ENCODE results near the gene BST2. TPM values are rescaled to one million over a fixed set of nuclear protein-coding genes. Genes with fewer than 3 reads are reported as not detected.

The BST2 gene
- total RNA-seq, 1 donor = 10.1 TPM

DNA sequence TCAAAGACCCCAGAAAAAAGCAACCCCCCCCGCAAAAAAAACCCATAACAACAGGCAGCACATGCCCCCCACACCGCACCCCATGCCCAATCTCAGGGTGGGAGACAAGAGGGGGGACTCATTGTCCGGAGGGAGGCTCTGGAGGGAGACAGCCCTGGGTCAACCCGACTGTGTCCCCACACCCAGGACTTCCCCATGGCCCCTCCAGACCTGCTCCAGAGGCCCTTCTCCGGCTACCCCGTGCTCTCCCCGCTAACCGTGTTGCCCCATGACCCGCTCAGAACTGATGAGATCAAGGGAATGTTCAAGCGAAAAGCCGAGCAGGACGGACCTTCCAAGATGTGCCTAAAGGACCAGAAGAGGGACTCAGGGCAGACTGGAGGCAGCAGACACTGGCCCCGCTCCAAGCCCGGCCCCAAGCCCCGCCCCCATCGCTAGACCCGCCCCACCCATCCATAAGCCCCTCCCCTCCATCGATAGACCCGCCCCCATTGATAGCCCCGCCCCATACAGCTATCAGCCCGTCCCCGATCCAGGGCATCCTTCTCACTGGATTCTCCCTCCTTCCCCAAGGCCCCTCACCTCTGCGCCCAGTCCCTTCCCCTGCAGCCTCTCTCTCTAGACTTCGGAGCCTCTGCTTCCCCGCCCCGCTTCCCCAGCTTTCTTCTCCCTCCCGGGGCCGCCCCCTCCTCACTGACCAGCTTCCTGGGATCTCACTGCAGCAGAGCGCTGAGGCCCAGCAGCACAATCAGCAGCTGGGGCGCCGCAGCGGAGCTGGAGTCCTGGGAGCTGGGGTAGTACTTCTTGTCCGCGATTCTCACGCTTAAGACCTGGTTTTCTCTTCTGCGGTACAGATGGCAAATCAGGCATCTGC lies 2.2 kb downstream of the BST2 start:
- peaks cover 15% of the 10 kb centered on the region for H3K4me1 ChIP-seq (ENCODE audit: insufficient read depth, low read length)
- H3K27me3 ChIP-seq (ENCODE audit: insufficient read depth, low read length) = no peaks in the 10 kb centered on the region
- no peaks in the 10 kb centered on the region for H4K20me1 ChIP-seq (ENCODE audit: insufficient read depth, low read length)
- H2AFZ ChIP-seq (ENCODE audit: low read length) = no peak overlapping the region
- H3K36me3 ChIP-seq (ENCODE audit: insufficient read depth, low read length) = no peaks in the 10 kb centered on the region
- H3K4me2 ChIP-seq (ENCODE audit: insufficient read depth, low read length) = no peak overlapping the region
- peak; percentile 88 for DNase-seq (ENCODE audit: insufficient read length, low spot score, missing footprints)
- H3K4me3 ChIP-seq (ENCODE audit: insufficient read depth, low read length) = no peak overlapping the region
- no peaks in the 10 kb centered on the region for H3K79me2 ChIP-seq (ENCODE audit: insufficient read depth, low read length)
- H3K9me3 ChIP-seq (ENCODE audit: low read depth, low read length) = no peaks in the 10 kb centered on the region
- TF ChIP-seq, protein P1, sequence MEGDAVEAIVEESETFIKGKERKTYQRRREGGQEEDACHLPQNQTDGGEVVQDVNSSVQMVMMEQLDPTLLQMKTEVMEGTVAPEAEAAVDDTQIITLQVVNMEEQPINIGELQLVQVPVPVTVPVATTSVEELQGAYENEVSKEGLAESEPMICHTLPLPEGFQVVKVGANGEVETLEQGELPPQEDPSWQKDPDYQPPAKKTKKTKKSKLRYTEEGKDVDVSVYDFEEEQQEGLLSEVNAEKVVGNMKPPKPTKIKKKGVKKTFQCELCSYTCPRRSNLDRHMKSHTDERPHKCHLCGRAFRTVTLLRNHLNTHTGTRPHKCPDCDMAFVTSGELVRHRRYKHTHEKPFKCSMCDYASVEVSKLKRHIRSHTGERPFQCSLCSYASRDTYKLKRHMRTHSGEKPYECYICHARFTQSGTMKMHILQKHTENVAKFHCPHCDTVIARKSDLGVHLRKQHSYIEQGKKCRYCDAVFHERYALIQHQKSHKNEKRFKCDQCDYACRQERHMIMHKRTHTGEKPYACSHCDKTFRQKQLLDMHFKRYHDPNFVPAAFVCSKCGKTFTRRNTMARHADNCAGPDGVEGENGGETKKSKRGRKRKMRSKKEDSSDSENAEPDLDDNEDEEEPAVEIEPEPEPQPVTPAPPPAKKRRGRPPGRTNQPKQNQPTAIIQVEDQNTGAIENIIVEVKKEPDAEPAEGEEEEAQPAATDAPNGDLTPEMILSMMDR (IDR thresholded peaks at IDR 0.05; ENCODE audit: extremely low read depth, low read depth, low read length) = no peak
- no peak overlapping the region for H3K27ac ChIP-seq (ENCODE audit: low read depth, low read length)

DNA sequence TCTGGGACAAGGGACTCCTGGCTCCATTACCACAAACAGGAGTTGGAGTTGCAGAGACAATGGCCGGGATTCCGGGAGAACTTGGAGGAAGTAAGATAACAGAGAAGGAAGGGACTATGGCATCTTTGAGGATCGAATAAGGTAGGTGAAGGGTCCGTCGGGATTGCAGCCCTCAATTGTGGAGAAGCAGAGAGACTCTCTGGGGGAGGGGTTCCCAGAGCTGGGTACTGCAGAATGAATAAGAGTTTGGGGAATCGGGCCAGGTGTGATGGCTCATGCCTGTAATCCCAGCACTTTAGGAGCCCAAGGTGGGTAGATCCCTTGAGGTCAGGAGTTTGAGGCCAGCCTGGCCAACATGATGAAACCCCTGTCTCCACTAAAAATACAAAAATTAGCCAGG lies 3.8 kb downstream of the BST2 start:
- H3K4me1 ChIP-seq (ENCODE audit: insufficient read depth, low read length) = peaks cover 11% of the 10 kb centered on the region
- H3K27me3 ChIP-seq (ENCODE audit: insufficient read depth, low read length) = no peaks in the 10 kb centered on the region
- no peak overlapping the region for H3K27ac ChIP-seq (ENCODE audit: low read depth, low read length)
- H3K4me3 ChIP-seq (ENCODE audit: insufficient read depth, low read length) = no peak overlapping the region
- H4K20me1 ChIP-seq (ENCODE audit: insufficient read depth, low read length) = no peaks in the 10 kb centered on the region
- no peaks in the 10 kb centered on the region for H3K9me3 ChIP-seq (ENCODE audit: low read depth, low read length)
- no peak overlapping the region for H3K4me2 ChIP-seq (ENCODE audit: insufficient read depth, low read length)
- no peaks in the 10 kb centered on the region for H3K79me2 ChIP-seq (ENCODE audit: insufficient read depth, low read length)
- no peaks in the 10 kb centered on the region for H3K36me3 ChIP-seq (ENCODE audit: insufficient read depth, low read length)
- DNase-seq (ENCODE audit: insufficient read length, low spot score, missing footprints) = peak; percentile 65
- no peak overlapping the region for H2AFZ ChIP-seq (ENCODE audit: low read length)
- TF ChIP-seq, protein P1 (IDR thresholded peaks at IDR 0.05; ENCODE audit: extremely low read depth, low read depth, low read length) = no peak

DNA sequence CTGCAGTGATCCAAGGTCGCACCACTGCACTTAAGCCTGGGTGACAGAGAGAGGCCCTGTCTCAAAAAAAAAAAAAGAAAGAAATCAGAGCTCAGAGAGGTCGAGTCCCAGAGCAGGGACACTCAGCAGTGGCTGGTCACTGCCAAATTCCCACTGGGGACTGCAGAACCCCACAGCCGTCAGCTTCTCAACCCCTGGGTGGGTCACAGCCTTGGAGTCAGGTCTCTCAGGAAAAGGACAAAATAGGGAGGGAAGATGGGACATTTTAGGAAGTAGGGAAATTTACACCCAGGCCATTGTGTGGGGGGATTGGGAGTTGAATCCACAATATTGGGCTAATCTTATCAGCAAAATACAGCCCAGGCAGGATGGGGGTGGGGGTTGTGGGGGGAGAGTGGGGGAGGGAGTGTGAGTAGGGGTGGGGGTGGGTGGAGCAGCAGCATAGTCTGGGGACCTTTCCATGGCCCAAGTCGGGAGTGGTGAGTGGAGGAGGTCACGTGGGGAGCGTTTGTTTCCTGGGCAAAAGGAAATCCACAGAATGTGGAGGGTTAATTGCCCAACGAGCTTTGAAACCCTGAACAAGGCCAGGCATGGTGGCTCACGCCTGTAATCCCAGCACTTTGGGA lies 6.4 kb downstream of the BST2 start:
- no peaks in the 10 kb centered on the region for H4K20me1 ChIP-seq (ENCODE audit: insufficient read depth, low read length)
- no peaks in the 10 kb centered on the region for H3K79me2 ChIP-seq (ENCODE audit: insufficient read depth, low read length)
- H3K9me3 ChIP-seq (ENCODE audit: low read depth, low read length) = no peaks in the 10 kb centered on the region
- TF ChIP-seq, protein P1 (IDR thresholded peaks at IDR 0.05; ENCODE audit: extremely low read depth, low read depth, low read length) = no peak
- no peak overlapping the region for H3K27ac ChIP-seq (ENCODE audit: low read depth, low read length)
- H3K4me1 ChIP-seq (ENCODE audit: insufficient read depth, low read length) = no peaks in the 10 kb centered on the region
- no peaks in the 10 kb centered on the region for H3K36me3 ChIP-seq (ENCODE audit: insufficient read depth, low read length)
- DNase-seq (ENCODE audit: insufficient read length, low spot score, missing footprints) = peak; percentile 58
- no peak overlapping the region for H3K4me2 ChIP-seq (ENCODE audit: insufficient read depth, low read length)
- no peak overlapping the region for H2AFZ ChIP-seq (ENCODE audit: low read length)
- H3K27me3 ChIP-seq (ENCODE audit: insufficient read depth, low read length) = peaks cover 4% of the 10 kb centered on the region
- no peak overlapping the region for H3K4me3 ChIP-seq (ENCODE audit: insufficient read depth, low read length)

DNA sequence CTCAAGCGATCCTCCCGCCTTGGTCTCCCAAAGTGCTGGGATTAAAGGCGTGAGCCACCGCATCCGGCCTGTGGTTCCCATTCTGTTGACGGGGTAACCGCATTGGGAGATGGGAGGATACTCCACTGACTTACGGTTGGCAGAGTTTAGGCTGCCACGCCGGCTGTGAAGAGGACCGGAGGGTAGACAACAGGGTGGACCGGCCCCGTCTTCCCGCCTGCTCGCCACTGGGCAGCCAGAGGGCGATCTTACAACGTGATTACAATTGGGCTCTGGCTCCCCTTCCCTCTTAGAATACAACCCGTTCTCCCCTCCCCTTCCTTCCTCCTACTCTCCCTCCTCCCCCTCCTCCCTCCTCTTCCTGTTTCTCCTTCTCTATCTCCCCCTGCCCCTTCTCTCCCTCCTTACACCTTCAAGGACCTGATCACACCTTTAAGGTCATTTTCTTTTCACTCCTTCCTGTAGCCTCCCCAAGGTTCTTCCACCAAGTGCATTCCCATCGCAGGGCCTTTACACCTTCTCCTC lies 10.5 kb downstream of the BST2 start:
- H3K27me3 ChIP-seq (ENCODE audit: insufficient read depth, low read length) = peaks cover 19% of the 10 kb centered on the region
- H4K20me1 ChIP-seq (ENCODE audit: insufficient read depth, low read length) = no peaks in the 10 kb centered on the region
- TF ChIP-seq, protein P1 (IDR thresholded peaks at IDR 0.05; ENCODE audit: extremely low read depth, low read depth, low read length) = peak; percentile 56
- H3K36me3 ChIP-seq (ENCODE audit: insufficient read depth, low read length) = no peaks in the 10 kb centered on the region
- H3K9me3 ChIP-seq (ENCODE audit: low read depth, low read length) = no peaks in the 10 kb centered on the region
- H3K4me3 ChIP-seq (ENCODE audit: insufficient read depth, low read length) = no peak overlapping the region
- H3K27ac ChIP-seq (ENCODE audit: low read depth, low read length) = no peak overlapping the region
- no peak overlapping the region for H3K4me2 ChIP-seq (ENCODE audit: insufficient read depth, low read length)
- H3K4me1 ChIP-seq (ENCODE audit: insufficient read depth, low read length) = peaks cover 9% of the 10 kb centered on the region
- DNase-seq (ENCODE audit: insufficient read length, low spot score, missing footprints) = peak; percentile 98
- peak overlapping the region; percentile 3 for H2AFZ ChIP-seq (ENCODE audit: low read length)
- no peaks in the 10 kb centered on the region for H3K79me2 ChIP-seq (ENCODE audit: insufficient read depth, low read length)
